KOPT-K1 (cell line): ENCODE data around the gene GAD1.

Experiments
- H3K27ac ChIP-seq: fragments of 200-600 bp; sonication (generic); 2 replicates; pipeline ENCODE4 v1.5.1; 2016; ENCODE audit warnings: antibody characterized with exemption, mild to moderate bottlenecking, low read depth, low read length; ENCODE audit not compliant: poor library complexity, severe bottlenecking
- H3K36me3 ChIP-seq: fragments of 200-600 bp; sonication (generic); 2 replicates; pipeline ENCODE4 v1.5.1; 2017; ENCODE audit warnings: antibody characterized with exemption, mild to moderate bottlenecking, low read length, moderate library complexity; ENCODE audit not compliant: insufficient read depth
- H3K9me3 ChIP-seq: fragments of 200-600 bp; sonication (generic); 2 replicates; pipeline ENCODE4 v1.5.1; 2017; ENCODE audit warnings: antibody characterized with exemption, low read length, mild to moderate bottlenecking; ENCODE audit not compliant: insufficient read depth, poor library complexity, severe bottlenecking

GAD1 gene

DNA sequence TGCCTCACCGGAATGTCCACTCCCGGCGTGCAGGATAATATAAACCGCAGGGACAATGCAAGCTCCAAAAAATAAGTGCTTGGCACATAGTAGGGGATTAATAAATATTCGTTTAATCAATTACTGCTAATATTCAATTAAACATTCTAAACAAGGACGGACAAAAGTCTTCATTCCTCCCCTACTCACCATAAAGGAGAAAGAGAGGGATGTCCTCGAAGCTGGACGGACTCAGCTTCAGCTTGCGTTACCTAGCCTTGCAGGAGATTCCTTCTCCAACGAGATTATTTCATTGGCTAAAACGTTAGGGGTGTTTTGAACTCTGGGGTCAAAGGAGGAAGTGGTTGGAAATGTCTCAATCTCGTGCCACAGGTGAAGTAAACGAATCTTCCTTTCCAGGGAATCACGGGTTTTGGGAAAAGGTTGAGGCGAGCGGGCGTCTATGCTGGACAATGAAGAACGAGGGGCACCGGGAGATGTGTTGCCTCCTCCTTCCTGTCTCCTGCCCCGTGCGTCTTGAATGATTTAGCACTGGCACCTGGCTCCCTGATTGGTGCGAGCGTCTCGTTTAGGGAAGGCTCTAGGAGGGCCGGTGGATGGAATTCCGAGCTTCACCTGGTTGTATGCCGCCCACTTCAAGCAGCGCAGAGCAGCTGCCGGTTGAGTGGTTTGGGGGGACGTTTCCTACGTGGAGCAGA is 2.0 kb upstream of the GAD1 start:
- H3K27ac ChIP-seq, result no peak overlapping the region
- no peaks in the 10 kb centered on the region for H3K9me3 ChIP-seq
- H3K36me3 ChIP-seq, result no peaks in the 10 kb centered on the region

DNA sequence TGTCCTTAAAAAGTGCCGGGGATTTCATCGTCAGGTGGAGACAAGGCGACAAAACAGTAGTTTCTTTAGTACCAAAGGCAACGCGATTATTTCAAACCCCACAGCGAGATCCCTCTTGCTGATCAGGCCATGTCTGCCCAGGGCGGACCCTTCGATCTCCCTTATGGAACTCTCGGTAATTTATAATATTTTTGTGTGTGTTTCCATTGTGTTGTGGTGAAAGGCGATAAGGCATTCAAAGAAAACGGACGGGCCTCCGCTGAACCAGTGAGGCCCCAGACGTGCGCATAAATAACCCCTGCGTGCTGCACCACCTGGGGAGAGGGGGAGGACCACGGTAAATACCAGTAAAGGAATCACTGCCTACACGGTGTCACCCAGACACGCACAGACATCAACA is 1.4 kb upstream of the GAD1 start:
- no peaks in the 10 kb centered on the region for H3K9me3 ChIP-seq
- H3K27ac ChIP-seq, result no peak overlapping the region
- H3K36me3 ChIP-seq, result no peaks in the 10 kb centered on the region

DNA sequence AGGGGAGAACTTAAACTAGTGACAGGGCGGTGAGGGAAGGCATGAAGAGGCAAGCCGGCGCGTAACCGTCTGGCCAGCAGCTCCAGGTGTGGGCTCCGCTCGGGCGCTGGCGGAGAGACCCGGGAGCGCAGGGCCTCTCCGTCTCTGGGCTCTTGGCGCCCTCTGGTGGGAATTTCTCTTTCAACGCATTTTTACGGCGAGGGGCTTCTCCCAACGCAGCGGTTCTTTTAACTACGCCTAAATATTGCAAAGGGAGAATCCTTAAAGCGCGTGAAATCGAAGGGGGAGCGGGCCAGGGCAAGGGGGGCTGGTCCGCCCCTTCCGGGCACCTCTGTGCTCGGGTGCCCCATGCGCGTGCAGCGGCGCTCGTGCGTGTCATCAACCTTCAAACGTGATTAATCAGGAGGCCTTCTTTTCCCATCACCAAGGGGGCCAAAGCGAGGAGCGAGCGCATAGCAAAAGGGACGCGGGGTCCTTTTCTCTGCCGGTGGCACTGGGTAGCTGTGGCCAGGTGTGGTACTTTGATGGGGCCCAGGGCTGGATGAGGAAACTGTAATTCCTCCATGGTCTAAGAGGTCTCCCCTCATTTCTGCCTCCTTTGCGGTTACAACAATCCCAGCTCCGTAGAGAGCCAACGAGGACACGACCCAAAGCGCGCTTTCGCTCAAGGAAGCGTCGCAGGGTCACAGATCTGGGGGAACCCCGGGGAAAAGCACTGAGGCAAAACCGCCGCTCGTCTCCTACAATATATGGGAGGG is 762 bp upstream of the GAD1 start:
- no peaks in the 10 kb centered on the region for H3K36me3 ChIP-seq
- no peak overlapping the region for H3K27ac ChIP-seq
- H3K9me3 ChIP-seq, result no peaks in the 10 kb centered on the region

DNA sequence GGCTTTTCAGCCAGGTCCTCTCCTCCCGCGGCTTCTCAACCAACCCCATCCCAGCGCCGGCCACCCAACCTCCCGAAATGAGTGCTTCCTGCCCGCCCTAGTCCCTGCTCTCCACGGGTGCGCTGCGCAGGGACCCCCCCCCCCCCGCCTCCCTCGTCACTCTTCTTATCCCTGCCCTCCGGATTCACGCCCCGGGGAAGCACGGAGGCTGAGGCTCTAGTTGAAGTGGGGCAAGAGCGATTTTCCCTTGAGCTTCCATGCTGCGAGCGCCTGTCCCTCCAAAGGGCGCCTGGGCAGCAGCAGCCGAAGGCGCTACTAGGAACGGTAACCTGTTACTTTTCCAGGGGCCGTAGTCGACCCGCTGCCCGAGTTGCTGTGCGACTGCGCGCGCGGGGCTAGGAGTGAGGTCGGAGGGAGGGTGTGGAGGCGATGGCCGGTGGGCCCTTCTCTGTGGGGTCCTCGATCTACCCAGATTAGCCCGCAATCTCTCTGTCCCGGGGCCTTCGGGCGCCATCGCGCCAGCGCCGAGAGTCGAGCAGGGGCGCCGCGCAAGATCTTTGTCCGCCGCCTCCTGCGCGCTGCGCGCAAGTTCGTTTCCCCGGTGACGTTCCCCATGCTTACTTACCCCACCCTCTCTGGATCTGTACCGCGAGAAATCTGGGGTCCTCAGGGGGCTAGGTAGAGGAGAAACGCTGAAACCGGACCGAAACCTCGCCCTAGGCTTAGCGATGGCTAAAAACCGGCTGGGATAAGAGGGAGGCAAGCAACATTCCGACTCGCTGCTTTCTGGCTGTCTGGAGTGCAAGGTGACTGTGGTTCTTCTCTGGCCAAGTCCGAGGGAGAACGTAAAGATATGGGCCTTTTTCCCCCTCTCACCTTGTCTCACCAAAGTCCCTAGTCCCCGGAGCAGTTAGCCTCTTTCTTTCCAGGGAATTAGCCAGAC is 677 bp downstream of the GAD1 start:
- H3K9me3 ChIP-seq, result no peaks in the 10 kb centered on the region
- no peak overlapping the region for H3K27ac ChIP-seq
- no peaks in the 10 kb centered on the region for H3K36me3 ChIP-seq

DNA sequence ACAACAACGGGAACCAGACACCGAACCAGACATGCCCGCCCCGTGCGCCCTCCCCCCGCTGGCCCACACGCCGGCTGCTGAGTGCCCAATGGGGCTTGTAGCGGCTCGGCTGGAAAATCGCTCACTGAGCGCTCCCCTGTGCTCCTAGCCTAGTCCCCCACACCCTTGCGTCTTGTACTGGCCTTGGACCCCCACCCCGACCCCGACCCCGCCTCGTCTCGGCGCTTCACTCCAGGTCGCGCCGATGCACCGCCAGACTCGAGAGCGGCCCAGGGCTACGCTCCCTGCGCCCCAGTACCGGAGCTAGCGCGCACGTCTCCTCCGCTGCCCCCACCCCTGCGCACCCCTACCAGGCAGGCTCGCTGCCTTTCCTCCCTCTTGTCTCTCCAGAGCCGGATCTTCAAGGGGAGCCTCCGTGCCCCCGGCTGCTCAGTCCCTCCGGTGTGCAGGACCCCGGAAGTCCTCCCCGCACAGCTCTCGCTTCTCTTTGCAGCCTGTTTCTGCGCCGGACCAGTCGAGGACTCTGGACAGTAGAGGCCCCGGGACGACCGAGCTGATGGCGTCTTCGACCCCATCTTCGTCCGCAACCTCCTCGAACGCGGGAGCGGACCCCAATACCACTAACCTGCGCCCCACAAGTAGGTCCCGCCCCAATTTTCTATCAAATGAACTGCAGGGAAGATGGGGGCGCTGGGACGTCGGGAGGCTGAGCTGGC is 1.5 kb downstream of the GAD1 start:
- no peaks in the 10 kb centered on the region for H3K36me3 ChIP-seq
- no peak overlapping the region for H3K27ac ChIP-seq
- no peaks in the 10 kb centered on the region for H3K9me3 ChIP-seq

DNA sequence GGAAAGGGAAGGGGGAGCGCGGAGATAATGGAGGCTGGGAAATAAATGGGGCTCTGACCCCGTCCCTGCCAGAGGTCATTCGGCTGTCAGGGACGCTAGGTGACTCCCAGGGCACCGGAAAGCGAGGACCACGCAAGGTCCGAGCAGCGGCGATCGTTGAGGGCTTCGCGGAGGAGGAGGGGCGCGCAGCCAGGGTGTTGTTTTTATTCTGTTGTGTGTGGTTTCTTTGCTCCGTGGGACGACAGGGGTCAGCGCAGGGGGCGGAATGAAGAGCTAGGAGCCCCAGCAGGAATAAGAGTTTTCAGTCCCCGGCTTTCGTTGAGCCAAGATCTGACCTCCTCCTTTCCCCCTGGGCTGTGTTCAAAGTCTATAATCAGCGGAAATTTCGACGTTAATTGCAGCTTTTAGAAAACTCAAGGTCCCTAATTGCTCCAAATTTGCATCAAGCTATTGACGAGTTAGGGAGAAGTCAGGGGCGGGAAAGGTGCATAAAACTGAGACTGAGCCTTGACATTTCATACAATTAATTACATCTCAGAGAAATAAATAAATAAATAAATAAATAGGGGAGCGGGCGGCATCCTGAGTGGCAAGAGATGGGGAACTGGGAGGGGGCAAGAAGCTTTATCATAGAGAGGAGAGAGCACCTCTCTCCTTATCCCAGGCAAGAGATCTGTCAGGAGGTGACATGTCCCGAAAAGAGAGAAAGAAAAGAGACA is 2.2 kb downstream of the GAD1 start:
- H3K36me3 ChIP-seq, result no peaks in the 10 kb centered on the region
- no peaks in the 10 kb centered on the region for H3K9me3 ChIP-seq
- H3K27ac ChIP-seq, result no peak overlapping the region

DNA sequence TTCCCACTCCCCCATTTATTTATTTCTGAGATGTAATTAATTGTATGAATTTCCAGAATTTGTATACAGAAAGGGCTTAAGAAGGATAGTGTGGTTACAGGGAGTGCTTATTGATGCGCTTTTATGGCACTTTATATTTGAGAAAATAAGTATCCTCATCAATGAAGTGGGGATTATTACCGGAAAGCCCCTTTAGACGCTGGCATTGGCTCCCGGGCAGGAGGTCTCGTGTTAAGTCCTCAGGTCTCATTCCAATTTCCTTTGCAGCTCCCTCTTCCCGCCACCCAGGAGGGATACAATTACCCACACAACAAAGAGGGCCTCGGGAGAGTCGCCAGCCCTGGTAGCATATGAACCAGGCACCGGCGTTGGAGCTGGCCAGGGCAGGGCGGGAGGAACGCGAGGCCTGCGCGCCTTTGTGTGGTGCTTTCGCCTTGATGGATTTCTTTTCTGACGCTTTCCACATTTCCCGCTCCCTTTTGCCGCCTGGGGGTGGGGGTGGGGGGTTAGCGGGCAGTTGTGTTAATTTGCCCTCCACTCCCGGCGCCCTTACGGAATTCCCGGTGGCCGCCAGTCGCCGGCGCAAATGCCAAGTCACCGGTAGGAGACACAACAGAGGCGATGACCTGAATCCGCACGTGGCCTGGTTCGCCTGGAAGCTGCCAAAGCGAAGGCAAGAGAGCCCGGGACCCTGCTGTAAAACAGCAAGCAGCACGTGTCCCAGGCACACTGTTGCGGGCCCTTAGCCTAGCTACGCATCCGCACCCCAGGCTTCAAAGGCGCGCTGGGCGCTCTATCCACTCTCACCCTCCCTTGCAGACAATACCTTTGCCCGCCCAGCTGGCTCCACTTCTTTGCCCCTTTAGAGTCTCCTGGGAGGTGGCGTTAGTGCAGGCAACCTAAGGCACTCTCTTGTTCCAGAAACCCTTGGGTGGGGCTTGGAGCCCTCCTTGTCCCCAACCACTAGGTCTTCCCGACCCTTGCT is 3.3 kb downstream of the GAD1 start:
- Histone ChIP-seq H3K9me3 (no peaks in the 10 kb centered on the region), H3K27ac (no peak overlapping the region), H3K36me3 (no peaks in the 10 kb centered on the region)

DNA sequence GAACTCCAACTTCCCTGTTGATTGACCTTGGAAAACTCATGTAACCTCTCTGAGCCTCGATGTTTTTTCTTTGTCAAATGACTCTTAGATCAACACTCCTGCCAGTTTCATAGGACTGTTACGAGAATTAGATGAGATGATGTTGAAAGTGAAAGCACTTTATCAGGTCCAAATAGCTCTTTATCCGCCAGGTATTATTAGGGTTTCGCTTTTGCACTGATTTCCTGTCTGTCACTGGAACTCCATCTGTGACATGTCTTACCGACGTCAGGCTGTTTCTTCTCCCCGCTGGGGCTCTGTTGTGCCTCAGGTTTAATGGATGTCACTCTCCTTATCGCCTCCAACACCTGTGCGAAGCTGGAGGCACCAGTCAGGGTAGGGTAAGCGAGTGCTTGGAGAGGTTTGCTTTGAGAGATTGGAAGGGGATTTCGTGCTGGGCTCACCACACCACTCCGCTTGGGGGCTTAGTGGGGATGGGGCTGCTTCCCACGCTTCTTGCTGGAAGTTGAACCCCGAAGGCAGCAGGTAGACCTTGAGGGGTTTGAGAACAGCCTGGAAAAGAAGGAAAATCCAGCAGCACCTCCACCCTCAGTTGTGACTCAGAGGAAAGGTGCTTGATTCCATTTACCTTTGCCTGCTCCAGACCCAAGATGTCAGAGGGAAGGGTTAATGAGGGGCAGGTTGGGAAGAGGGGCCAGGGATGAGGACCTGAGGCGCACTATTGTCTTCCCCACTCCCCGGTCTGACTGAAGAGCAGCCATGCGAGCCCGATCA is 4.3 kb downstream of the GAD1 start:
- H3K27ac ChIP-seq, result no peak overlapping the region
- H3K36me3 ChIP-seq, result no peaks in the 10 kb centered on the region
- H3K9me3 ChIP-seq, result no peaks in the 10 kb centered on the region

DNA sequence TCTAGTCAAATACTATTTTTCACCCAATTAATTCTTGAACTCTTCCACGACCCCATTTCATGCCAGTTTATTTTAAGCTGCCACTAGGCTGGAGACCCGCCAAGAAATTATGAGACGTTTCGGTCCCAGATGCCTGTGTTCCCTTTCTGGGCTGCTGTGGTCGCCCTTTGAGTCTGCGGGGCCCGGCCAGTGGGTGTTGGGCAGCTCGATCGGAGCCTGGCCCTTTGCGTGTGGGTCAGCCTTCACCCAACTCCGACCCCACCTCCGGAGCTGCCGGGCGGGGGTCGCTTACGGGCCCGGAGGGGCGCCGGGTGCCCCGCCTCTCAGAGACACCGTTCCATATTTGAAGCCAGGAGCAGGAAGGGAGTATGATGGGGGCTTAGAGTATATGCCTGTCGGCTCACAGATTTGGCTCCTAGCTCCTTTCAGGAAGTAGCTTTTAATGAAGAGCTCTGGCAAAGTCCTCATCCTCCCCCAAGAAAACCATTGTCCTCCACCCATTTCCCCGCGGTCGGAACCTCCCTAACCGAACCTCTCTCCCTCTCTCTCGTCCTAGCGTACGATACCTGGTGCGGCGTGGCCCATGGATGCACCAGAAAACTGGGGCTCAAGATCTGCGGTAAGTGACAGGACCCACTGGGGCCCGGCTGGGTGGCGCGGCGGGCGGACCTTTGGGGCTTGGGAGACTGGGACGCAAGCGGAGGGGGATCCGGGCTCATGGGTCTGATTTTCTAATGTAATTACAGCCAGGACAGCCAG is 5.0 kb downstream of the GAD1 start:
- Histone ChIP-seq H3K9me3 (no peaks in the 10 kb centered on the region), H3K27ac (no peak overlapping the region), H3K36me3 (no peaks in the 10 kb centered on the region)

DNA sequence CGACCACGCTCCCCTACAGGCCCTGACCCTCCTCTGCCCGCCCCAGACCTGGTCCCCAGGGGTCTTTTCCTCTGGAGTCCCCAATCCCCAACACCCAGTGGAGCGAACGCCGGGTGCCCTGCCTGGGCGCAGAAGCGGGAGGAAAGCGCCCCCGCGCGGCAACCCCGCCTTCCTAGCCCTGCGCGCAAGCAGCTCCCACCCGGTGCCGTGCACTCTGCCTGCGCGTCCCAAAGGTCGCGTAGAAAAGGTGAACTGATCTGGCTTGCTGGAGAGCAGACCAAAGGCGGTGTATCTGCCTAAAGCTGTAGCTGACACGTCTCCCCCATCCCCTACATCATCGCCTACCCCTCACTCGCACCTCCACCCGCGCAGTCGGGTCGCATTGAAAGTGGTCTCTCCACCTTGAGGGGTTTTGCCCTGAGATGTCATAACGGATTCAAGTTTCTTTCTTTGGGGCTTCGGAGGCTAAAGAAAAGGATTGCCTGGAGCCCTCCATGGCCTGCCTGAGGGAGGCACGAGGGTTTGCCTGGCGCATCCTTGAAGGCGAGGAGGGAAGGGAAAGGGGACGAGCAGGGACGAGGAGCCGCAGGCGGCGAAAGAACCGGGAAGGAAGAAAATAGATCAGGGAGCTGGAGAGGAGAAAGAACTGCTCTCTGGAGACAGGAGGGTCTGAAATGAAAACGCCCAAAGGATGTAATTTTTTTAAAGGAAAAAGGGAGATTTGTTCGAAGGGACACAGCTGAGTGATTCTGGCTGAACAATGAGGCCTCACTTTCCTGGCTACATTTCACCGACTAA is 5.8 kb downstream of the GAD1 start:
- no peak overlapping the region for H3K27ac ChIP-seq
- no peaks in the 10 kb centered on the region for H3K9me3 ChIP-seq
- H3K36me3 ChIP-seq, result no peaks in the 10 kb centered on the region

DNA sequence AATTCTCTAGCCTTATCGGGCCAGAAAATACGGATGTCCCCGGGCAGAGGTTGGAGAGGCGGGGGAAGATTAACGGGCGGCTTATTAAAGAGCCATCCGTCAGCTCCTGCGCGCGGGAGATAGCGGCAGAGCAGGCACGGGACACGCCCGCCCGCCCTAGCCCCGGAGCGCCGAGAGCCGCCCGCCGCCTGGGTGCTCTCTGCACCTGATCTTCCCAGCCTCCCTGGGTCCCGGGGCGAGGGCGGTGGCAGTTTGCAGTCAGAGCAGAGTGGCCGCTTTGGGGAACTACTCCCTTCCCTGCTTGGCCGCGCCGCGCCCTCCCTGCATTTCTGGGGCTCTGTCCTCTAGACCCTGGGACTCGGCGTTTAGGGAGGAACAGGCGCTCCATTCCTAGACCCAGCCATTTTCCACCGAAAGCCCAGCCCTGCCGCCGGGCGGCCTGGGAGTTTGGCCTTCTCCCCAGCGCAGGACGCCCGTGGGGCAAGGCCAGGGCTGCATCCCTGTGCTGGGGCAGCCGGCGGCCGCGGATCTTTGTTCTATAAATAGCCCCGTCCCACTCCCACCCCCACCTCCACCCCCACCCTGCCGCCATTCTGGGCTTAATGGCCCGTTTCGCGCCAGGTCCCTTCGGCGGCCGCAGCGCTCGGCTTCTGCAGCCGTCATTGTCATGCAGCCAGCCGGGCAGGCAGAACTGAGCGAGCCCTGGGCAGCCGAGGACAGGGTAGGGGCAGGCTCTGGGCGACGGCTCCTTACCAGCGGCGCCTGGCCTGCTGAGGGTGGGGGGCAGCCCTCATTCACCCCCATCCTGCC is 6.6 kb downstream of the GAD1 start:
- Histone ChIP-seq H3K27ac (no peak overlapping the region), H3K9me3 (no peaks in the 10 kb centered on the region), H3K36me3 (no peaks in the 10 kb centered on the region)
